HepG2 (cell line): ENCODE data around the gene PTGR3. TPM values are rescaled to one million over a fixed set of nuclear protein-coding genes. Genes with fewer than 3 reads are reported as not detected.

Experiments
- ATAC-seq: fragments of 200-7000 bp; cut with Tn5 transposase; 3 replicates; pipeline ENCODE4 v1.9.1; 2020; ENCODE audit warnings: mild to moderate bottlenecking, moderate library complexity
- BruUV-seq: library from RNA; stranded (reverse); fragments of 400-500 nt; replicated peaks from 2 replicates; lab custom pipeline; 2021; lab: Mats Ljungman, UMichigan
- CTCF ChIA-PET: fragments of 300-600 bp; formaldehyde crosslinking; extraction: SDS; loops from one replicate; lab custom pipeline; 2021; ENCODE audit warnings: low total read pairs, inconsistent platforms, low intra/inter-chr PET ratio; lab: Yijun Ruan, JAX
- POLR2A ChIA-PET: fragments of 350-600 bp; sonication (Branson Sonifier 250); formaldehyde crosslinking; loops from one replicate; lab custom pipeline; 2020; ENCODE audit warnings: antibody characterized with exemption, inconsistent platforms; lab: Yijun Ruan, JAX
- DNase-seq: peaks from one replicate; pipeline ENCODE4 v3.0.0-alpha.2; 2015; ENCODE audit warnings: low spot score
- FAIRE-seq: peaks from 3 replicates; lab custom pipeline; 2011; peaks lifted over from hg19 to GRCh38; lab: Jason Lieb, UNC
- H2AFZ ChIP-seq: one replicate; pipeline ENCODE4 v1.6.1; 2011; ENCODE audit warnings: low read length, inconsistent platforms
- H3K27ac ChIP-seq: fragments of 300-600 bp; 3 replicates; pipeline ENCODE4 v1.8.0; 2011; ENCODE audit warnings: mixed run types, mild to moderate bottlenecking, mixed read lengths, low read length, inconsistent platforms; ENCODE audit not compliant: insufficient read depth; ENCODE audit errors: extremely low read length
- H3K27me3 ChIP-seq, 2 experiments: fragments of 200-600 bp in 1 of 2; 2 replicates in 1 of 2; 3 replicates in 1 of 2; pipeline versions ENCODE4 v1.6.0 to v1.8.0; 2011; ENCODE audit warnings: low read length in 2 of 2, mild to moderate bottlenecking in 2 of 2, moderate library complexity in 2 of 2, inconsistent platforms in 1 of 2; ENCODE audit not compliant: insufficient read depth in 2 of 2, control insufficient read depth in 1 of 2
- H3K36me3 ChIP-seq, 2 experiments: fragments of 200-600 bp in 1 of 2; replicated peaks in 1 of 2; 2 replicates in 1 of 2; 3 replicates in 1 of 2; pipeline versions ENCODE4 v1.5.1 to v1.8.0; 2011; ENCODE audit warnings: low read length in 2 of 2, inconsistent platforms in 1 of 2; ENCODE audit not compliant: insufficient read depth in 2 of 2, control insufficient read depth in 1 of 2
- H3K4me1 ChIP-seq: 2 replicates; pipeline ENCODE4 v1.5.1; 2012; ENCODE audit warnings: low read length, inconsistent platforms; ENCODE audit not compliant: insufficient read depth
- H3K4me2 ChIP-seq: 2 replicates; pipeline ENCODE4 v1.6.0; 2011; ENCODE audit warnings: low read depth, low read length, inconsistent platforms
- H3K4me3 ChIP-seq, 3 experiments: fragments of 200-600 bp in 1 of 3; sonication (generic), shearing (Covaris generic) in 1 of 3; replicated peaks in 1 of 3; 2 replicates each; pipeline ENCODE4 v1.5.1; 2011 to 2016; ENCODE audit warnings: low read length in 3 of 3, inconsistent platforms in 2 of 3, low read depth in 2 of 3, mild to moderate bottlenecking in 2 of 3, control low read depth in 1 of 3, mixed read lengths in 1 of 3; ENCODE audit not compliant: insufficient read depth in 1 of 3
- H3K79me2 ChIP-seq: one replicate; pipeline ENCODE4 v1.6.1; 2011; ENCODE audit warnings: low read length, inconsistent platforms; ENCODE audit not compliant: insufficient read depth
- H3K9ac ChIP-seq: 2 replicates; pipeline ENCODE4 v1.6.0; 2011; ENCODE audit warnings: mild to moderate bottlenecking, low read depth, low read length, inconsistent platforms; ENCODE audit not compliant: insufficient read depth
- H3K9me3 ChIP-seq: 2 replicates; pipeline ENCODE4 v1.5.1; 2012; ENCODE audit warnings: mild to moderate bottlenecking, low read length
- H4K20me1 ChIP-seq: 2 replicates; pipeline ENCODE4 v1.6.0; 2011; ENCODE audit warnings: inconsistent platforms, mild to moderate bottlenecking, low read length, moderate library complexity; ENCODE audit not compliant: insufficient read depth
- PHF5A ChIP-seq: IDR thresholded peaks from one replicate; pipeline ENCODE4 v1.6.1; 2018; ENCODE audit warnings: low read depth, missing genetic modification reagents; ENCODE audit not compliant: unreplicated experiment
- REPIN1 ChIP-seq: sonication (generic); formaldehyde crosslinking; IDR thresholded peaks from 2 replicates; pipeline ENCODE4 v1.8.0; 2022; ENCODE audit warnings: missing genetic modification reagents, low read depth, mild to moderate bottlenecking, borderline replicate concordance
- THYN1 ChIP-seq: sonication (generic); formaldehyde crosslinking; IDR thresholded peaks from 2 replicates; pipeline ENCODE4 v1.8.1; 2023; ENCODE audit warnings: low read depth, mild to moderate bottlenecking, moderate library complexity, missing genetic modification reagents, borderline replicate concordance
- ZC3H4 ChIP-seq: sonication (generic); formaldehyde crosslinking; IDR thresholded peaks from 2 replicates; pipeline ENCODE4 v1.4.0; 2020; ENCODE audit warnings: missing genetic modification reagents, borderline replicate concordance
- ZNF75D ChIP-seq: sonication (generic); formaldehyde crosslinking; IDR thresholded peaks from 2 replicates; pipeline ENCODE4 v1.8.1; 2023; ENCODE audit warnings: missing genetic modification reagents, mild to moderate bottlenecking, borderline replicate concordance
- WGBS: methylation state at CpG from one replicate; pipeline ENCODE4 v1.1.6; 2017; ENCODE audit warnings: low lambda C conversion rate; 5-methylcytosine and 5-hydroxymethylcytosine counted together
- in situ Hi-C: cut with HindIII; loops from 2 replicates; pipeline ENCODE4 v1.10.0; 2017; ENCODE audit warnings: low pct_unique_long_range_greater_than_20kb; ENCODE audit not compliant: extremely low pct_ligation_motif_present
- intact Hi-C: fragments of 100-400 bp; cut with micrococcal nuclease; formaldehyde crosslinking; loops from one replicate; pipeline ENCODE4 v1.10.0; 2022; ENCODE audit not compliant: unreplicated experiment
- polyA plus RNA-seq, 8 experiments: library from polyadenylated mRNA; depleted of rRNA in 3 of 8; stranded (reverse) in 7 of 8; unstranded in 1 of 8; fragments of >200 nt; fragmentation: Illumina TruSeq in 4 of 8; extraction: Trizol in 4 of 8; gene quantifications; 2 replicates each; pipeline versions ENCODE4 v1.2.1 to v1.2.3, GENCODE V29; 2011 to 2016; ENCODE audit warnings: low read depth in 4 of 8, missing spikeins in 1 of 8, mixed read lengths in 1 of 8; ENCODE audit not compliant: insufficient read depth in 1 of 8
- total RNA-seq, 5 experiments: library from RNA; depleted of rRNA; stranded (reverse); fragments of >200 nt; fragmentation: Illumina TruSeq; extraction: Trizol; gene quantifications; 2 replicates each; pipeline ENCODE4 v1.2.3, GENCODE V29; 2016; ENCODE audit warnings: low read depth in 1 of 5
- TF ChIP-seq, protein P1 (sequence below): sonication (generic); formaldehyde crosslinking; IDR thresholded peaks from 2 replicates; pipeline ENCODE4 v1.5.0; 2020; ENCODE audit warnings: missing genetic modification reagents
- TF ChIP-seq, protein P2 (sequence below): conservative IDR thresholded peaks from 2 replicates; pipeline ENCODE4 v1.6.1; 2018; ENCODE audit warnings: missing genetic modification reagents

Gene PTGR3
- total and polyA plus RNA-seq, 2 of the 13 experiments (the other 11 are each of a cell fraction or from before 2014, with no cell fraction given), result 11.5 to 25.3 TPM

DNA sequence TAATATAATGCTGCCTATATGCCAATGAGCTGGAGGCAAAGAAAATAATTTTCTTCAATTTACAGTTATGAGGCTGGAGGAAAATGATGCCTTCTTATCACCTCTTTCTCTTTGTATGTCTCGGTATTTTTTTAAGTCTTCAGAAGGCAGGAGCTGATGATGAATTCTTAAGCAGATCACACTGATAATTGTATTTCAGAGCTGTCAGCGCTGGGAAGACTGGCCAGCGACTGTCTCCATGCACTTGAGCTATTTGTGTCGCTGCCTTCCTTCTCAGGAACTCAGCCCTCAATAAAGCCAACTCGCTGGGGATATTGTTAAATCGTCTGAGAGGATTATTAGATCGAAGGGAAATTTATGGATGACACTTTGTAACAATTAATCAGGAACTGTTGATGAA, 40.3 kb downstream of the PTGR3 start:
- ATAC-seq, result no peak
- ChIA-PET POLR2A (no interaction called here), CTCF (no interaction called here)
- Histone ChIP-seq H3K9me3 (no peaks in the 10 kb centered on the region), H3K79me2 (no peaks in the 10 kb centered on the region), H3K36me3 (no peaks in the 10 kb centered on the region), H3K27ac (no peak overlapping the region), H3K4me2 (no peak overlapping the region), H3K9ac (no peak overlapping the region), H3K27me3 (peaks cover 3 to 27% of the 10 kb centered on the region in 2 experiments; a peak in 4 of 5 replicates), H4K20me1 (no peaks in the 10 kb centered on the region), H3K4me3 (no peak overlapping the region), H3K4me1 (peaks cover 11% of the 10 kb centered on the region), H2AFZ (no peak overlapping the region)
- TF ChIP-seq THYN1 (CRISPR knock-in tag) (no peak), REPIN1 (CRISPR knock-in tag) (no peak), ZNF75D (CRISPR knock-in tag) (no peak), ZC3H4 (no peak), PHF5A (CRISPR knock-in tag) (no peak)
- TF ChIP-seq, protein P1, sequence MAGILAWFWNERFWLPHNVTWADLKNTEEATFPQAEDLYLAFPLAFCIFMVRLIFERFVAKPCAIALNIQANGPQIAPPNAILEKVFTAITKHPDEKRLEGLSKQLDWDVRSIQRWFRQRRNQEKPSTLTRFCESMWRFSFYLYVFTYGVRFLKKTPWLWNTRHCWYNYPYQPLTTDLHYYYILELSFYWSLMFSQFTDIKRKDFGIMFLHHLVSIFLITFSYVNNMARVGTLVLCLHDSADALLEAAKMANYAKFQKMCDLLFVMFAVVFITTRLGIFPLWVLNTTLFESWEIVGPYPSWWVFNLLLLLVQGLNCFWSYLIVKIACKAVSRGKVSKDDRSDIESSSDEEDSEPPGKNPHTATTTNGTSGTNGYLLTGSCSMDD (CRISPR knock-in tag), result no peak
- TF ChIP-seq, protein P2, sequence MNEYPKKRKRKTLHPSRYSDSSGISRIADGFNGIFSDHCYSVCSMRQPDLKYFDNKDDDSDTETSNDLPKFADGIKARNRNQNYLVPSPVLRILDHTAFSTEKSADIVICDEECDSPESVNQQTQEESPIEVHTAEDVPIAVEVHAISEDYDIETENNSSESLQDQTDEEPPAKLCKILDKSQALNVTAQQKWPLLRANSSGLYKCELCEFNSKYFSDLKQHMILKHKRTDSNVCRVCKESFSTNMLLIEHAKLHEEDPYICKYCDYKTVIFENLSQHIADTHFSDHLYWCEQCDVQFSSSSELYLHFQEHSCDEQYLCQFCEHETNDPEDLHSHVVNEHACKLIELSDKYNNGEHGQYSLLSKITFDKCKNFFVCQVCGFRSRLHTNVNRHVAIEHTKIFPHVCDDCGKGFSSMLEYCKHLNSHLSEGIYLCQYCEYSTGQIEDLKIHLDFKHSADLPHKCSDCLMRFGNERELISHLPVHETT (CRISPR knock-in tag), result no peak
- intact Hi-C loops, result no loop called here
- no peak for DNase-seq
- in situ Hi-C loops, result loop anchor here (25.0 kb wide), 1 partner anchor 319 kb away; no protein-coding TSS in a partner anchor
- no peak for FAIRE-seq
- BruUV-seq, result no TSS peak
- WGBS, result 31% methylated on average over 7 of the region's 7 CpGs
